Gastroesophageal sphincter (tissue), 4 donors: ENCODE data around the gene TEX53. TPM values are rescaled to one million over a fixed set of nuclear protein-coding genes. Genes with fewer than 3 reads are reported as not detected.

Experiments used
- ATAC-seq: fragments of 150-250 bp; one replicate; pipeline ENCODE4 v1.9.1; 2016; ENCODE audit warnings: mild to moderate bottlenecking, moderate library complexity
- H3K27ac ChIP-seq, 4 donors: fragments of 200-600 bp; sonication (generic) in 3 of 4; 1 replicate in 3 of 4; 2 replicates in 1 of 4; pipeline ENCODE4 v1.5.1; 2016 to 2019
- H3K27me3 ChIP-seq: fragments of 200-600 bp; sonication (generic); one replicate; pipeline ENCODE4 v1.5.1; 2019
- H3K36me3 ChIP-seq, 2 donors: fragments of 200-600 bp; sonication (generic); one replicate each; pipeline ENCODE4 v1.5.1; 2019; ENCODE audit warnings: control low read depth in 1 of 2
- H3K4me1 ChIP-seq, 3 donors: fragments of 200-600 bp; sonication (generic); 1 replicate in 2 of 3; 2 replicates in 1 of 3; pipeline ENCODE4 v1.5.1; 2016 to 2019; ENCODE audit warnings: control low read depth in 2 of 3
- H3K4me3 ChIP-seq, 2 donors: fragments of 200-600 bp; sonication (generic); one replicate each; pipeline ENCODE4 v1.5.1; 2019; ENCODE audit warnings: mild to moderate bottlenecking in 1 of 2, moderate library complexity in 1 of 2
- H3K9me3 ChIP-seq, 3 donors: fragments of 200-600 bp; sonication (generic); one replicate each; pipeline ENCODE4 v1.5.1; 2017 to 2019; ENCODE audit warnings: control low read depth in 2 of 3
- EP300 ChIP-seq: sonication (generic); formaldehyde crosslinking; IDR thresholded peaks from one replicate; pipeline ENCODE4 v1.6.1; 2017; ENCODE audit warnings: antibody characterized with exemption, mild to moderate bottlenecking
- POLR2A ChIP-seq, 2 donors: fragments of 450-650 bp; IDR thresholded peaks; one replicate each; pipeline ENCODE4 v1.6.1; 2017; ENCODE audit warnings: antibody characterized with exemption in 2 of 2, mild to moderate bottlenecking in 2 of 2, moderate library complexity in 1 of 2
- POLR2AphosphoS5 ChIP-seq: sonication (generic); formaldehyde crosslinking; IDR thresholded peaks from one replicate; pipeline ENCODE4 v1.6.1; 2017; ENCODE audit warnings: antibody characterized with exemption
- WGBS, 2 donors: methylation state at CpG; one replicate each; pipeline ENCODE4 v1.1.5; 2018; ENCODE audit warnings: low coverage in 1 of 2; 5-methylcytosine and 5-hydroxymethylcytosine counted together
- total RNA-seq, 4 donors: library from RNA; depleted of rRNA; stranded (reverse); fragments of >200 nt; gene quantifications; one replicate each; pipeline ENCODE4 v1.1.0, GENCODE V29; 2016
- TF ChIP-seq, protein P1 (sequence below), 4 experiments: fragments of 200-600 bp in 2 of 4; fragments of 450-650 bp in 2 of 4; sonication (generic) in 1 of 4; IDR thresholded peaks; one replicate each; pipeline ENCODE4 v1.5.1; 2017 to 2019; ENCODE audit warnings: antibody characterized with exemption in 4 of 4, mild to moderate bottlenecking in 2 of 4, moderate library complexity in 2 of 4

Gene TEX53
- total RNA-seq, 4 donors from 2014 or later = not detected

DNA sequence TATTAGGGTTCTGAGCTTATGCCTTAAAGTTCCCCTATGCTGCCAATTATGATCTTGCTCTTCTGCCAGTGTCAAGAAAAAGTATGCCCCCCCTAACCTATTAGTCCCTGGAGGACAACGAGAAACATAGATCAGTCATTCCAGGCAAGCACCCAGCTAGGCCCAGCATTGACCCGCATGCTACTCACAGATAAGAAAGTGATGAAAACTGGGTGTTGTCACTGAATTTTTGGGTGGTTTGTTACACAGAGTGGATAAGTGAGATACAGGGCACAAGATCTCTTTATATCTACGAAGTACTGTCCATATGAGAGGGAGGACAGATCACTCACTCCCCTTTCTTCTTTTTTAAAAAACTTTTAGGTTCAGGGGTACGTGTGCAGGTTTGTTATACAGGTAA is 30.8 kb upstream of the TEX53 start:
- Histone ChIP-seq H3K4me1 (no peaks in the 10 kb centered on the region), H3K4me3 (no peak overlapping the region), H3K36me3 (no peaks in the 10 kb centered on the region), H3K9me3 (no peaks in the 10 kb centered on the region), H3K27me3 (no peaks in the 10 kb centered on the region), H3K27ac (no peak overlapping the region)
- WGBS, 2 donors = 90 to 96% methylated on average over 4 of the region's 4 CpGs
- no peak for TF ChIP-seq POLR2A (IDR thresholded peaks at IDR 0.05)
- no peak for TF ChIP-seq POLR2AphosphoS5
- TF ChIP-seq, protein P1, sequence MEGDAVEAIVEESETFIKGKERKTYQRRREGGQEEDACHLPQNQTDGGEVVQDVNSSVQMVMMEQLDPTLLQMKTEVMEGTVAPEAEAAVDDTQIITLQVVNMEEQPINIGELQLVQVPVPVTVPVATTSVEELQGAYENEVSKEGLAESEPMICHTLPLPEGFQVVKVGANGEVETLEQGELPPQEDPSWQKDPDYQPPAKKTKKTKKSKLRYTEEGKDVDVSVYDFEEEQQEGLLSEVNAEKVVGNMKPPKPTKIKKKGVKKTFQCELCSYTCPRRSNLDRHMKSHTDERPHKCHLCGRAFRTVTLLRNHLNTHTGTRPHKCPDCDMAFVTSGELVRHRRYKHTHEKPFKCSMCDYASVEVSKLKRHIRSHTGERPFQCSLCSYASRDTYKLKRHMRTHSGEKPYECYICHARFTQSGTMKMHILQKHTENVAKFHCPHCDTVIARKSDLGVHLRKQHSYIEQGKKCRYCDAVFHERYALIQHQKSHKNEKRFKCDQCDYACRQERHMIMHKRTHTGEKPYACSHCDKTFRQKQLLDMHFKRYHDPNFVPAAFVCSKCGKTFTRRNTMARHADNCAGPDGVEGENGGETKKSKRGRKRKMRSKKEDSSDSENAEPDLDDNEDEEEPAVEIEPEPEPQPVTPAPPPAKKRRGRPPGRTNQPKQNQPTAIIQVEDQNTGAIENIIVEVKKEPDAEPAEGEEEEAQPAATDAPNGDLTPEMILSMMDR (IDR thresholded peaks at IDR 0.05) = no peak
- no peak for TF ChIP-seq EP300
- ATAC-seq = no peak

DNA sequence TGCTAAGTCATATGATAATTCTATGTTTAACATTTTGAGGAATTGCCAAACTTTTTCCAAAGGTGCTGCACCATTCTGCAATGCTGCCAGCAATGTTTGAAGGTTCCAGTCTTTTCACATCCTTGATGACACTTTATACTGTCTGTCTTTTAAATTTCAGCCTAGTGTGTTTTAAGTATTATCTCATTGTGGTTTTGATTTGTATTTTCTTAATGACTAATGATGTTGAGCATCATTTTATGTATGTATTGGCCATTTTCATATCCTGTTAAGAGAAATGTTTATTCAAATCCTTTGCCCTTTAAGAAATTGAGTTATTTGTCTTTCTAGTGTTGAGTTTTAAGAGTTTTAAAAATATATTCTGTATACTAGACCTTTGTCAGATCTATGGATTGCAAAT is 29.4 kb upstream of the TEX53 start:
- H3K4me1 ChIP-seq = no peaks in the 10 kb centered on the region
- H3K9me3 ChIP-seq = no peaks in the 10 kb centered on the region
- no peak overlapping the region for H3K27ac ChIP-seq
- H3K4me3 ChIP-seq = no peak overlapping the region
- TF ChIP-seq EP300 (no peak), POLR2A (IDR thresholded peaks at IDR 0.05) (no peak), POLR2AphosphoS5 (no peak)
- TF ChIP-seq, protein P1 (IDR thresholded peaks at IDR 0.05) = no peak
- ATAC-seq = no peak
- no peaks in the 10 kb centered on the region for H3K27me3 ChIP-seq
- no peaks in the 10 kb centered on the region for H3K36me3 ChIP-seq

DNA sequence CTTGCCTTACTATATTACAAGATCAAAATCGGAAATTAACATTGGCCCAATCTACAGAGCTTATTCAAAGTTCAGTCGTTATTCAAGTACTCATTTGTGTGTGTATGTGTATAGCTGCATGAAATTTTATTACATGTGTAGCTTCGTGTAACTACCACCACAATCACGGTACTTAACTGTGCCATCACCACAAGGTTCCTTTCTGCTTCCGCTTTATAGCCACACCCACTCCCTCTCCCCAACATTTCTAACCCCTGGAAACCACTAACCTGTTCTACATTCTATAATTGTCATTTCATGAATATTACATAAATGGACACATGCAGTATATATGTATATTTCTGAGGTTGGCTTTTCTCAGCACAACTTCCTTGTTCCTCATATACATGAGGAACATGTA is 28.3 kb upstream of the TEX53 start:
- no peaks in the 10 kb centered on the region for H3K4me1 ChIP-seq
- no peaks in the 10 kb centered on the region for H3K9me3 ChIP-seq
- 81 to 88% methylated on average over 1 to 5 of the region's 5 CpGs for WGBS, 2 donors
- no peak for ATAC-seq
- TF ChIP-seq POLR2A (IDR thresholded peaks at IDR 0.05) (no peak), EP300 (no peak), POLR2AphosphoS5 (no peak)
- TF ChIP-seq, protein P1 (IDR thresholded peaks at IDR 0.05) = no peak
- no peak overlapping the region for H3K27ac ChIP-seq
- no peaks in the 10 kb centered on the region for H3K27me3 ChIP-seq
- H3K4me3 ChIP-seq = no peak overlapping the region
- no peaks in the 10 kb centered on the region for H3K36me3 ChIP-seq

DNA sequence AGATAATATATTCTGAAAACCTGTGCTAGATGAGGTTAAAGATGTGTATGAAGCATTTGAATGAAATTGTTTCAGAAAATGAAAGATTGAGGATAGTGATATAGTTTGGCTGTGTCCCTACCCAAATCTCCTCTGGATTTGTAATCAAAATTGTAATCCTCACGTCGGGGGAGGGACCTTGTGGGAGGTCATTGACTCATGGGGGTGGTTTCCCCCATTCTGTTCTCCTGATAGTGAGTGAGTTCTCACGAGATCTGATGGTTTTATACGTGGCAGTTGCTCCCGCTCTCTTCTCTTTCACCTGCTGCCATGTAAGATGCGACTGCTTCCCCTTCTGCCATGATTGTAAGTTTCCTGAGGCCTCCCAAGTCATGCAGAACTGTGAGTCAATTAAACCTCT is 26.4 kb upstream of the TEX53 start:
- Histone ChIP-seq H3K36me3 (no peaks in the 10 kb centered on the region), H3K4me1 (no peaks in the 10 kb centered on the region), H3K27me3 (no peaks in the 10 kb centered on the region), H3K9me3 (no peaks in the 10 kb centered on the region), H3K4me3 (no peak overlapping the region), H3K27ac (no peak overlapping the region)
- no peak for ATAC-seq
- TF ChIP-seq, protein P1 (IDR thresholded peaks at IDR 0.05) = no peak
- no peak for TF ChIP-seq POLR2AphosphoS5
- TF ChIP-seq EP300 = no peak
- TF ChIP-seq POLR2A (IDR thresholded peaks at IDR 0.05) = no peak
- WGBS, 2 donors = 72 to 88% methylated on average over 4 to 6 of the region's 6 CpGs

DNA sequence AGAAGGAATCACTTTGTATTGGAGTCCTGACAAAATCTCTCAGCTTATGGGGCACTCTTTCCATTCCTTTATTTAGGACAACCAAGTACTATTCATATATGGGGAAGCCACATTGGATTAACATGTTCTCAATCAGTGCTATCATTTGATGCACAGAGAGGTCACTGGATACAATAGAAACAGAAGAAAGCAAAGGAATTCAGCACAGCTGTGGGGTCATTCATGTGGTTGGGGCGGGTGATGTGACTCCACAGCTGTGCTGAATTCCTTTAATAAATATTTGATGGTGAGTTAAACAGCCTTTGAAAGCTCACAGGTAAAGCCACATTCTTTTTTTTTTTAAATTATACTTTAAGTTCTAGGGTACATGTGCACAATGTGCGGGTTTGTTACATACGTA is 25.2 kb upstream of the TEX53 start:
- ATAC-seq = no peak
- 78 to 93% methylated on average over 2 to 3 of the region's 3 CpGs for WGBS, 2 donors
- no peaks in the 10 kb centered on the region for H3K9me3 ChIP-seq
- H3K4me1 ChIP-seq = no peaks in the 10 kb centered on the region
- no peaks in the 10 kb centered on the region for H3K36me3 ChIP-seq
- H3K27me3 ChIP-seq = no peaks in the 10 kb centered on the region
- no peak overlapping the region for H3K27ac ChIP-seq
- H3K4me3 ChIP-seq = no peak overlapping the region
- TF ChIP-seq, protein P1 (IDR thresholded peaks at IDR 0.05) = no peak
- no peak for TF ChIP-seq POLR2A (IDR thresholded peaks at IDR 0.05)
- no peak for TF ChIP-seq EP300
- no peak for TF ChIP-seq POLR2AphosphoS5
